Gastroesophageal sphincter (tissue), 3 donors: ENCODE results near the gene NIPAL4.

Experiments used
- POLR2AphosphoS5 ChIP-seq: sonication (generic); formaldehyde crosslinking; IDR thresholded peaks from one replicate; pipeline ENCODE4 v1.6.1; 2017; ENCODE audit warnings: antibody characterized with exemption
- TF ChIP-seq, protein P1 (sequence below), 4 experiments: fragments of 200-600 bp in 2 of 4; fragments of 450-650 bp in 2 of 4; sonication (generic) in 1 of 4; IDR thresholded peaks; one replicate each; pipeline ENCODE4 v1.5.1; 2017 to 2019; ENCODE audit warnings: antibody characterized with exemption in 4 of 4, mild to moderate bottlenecking in 2 of 4, moderate library complexity in 2 of 4

DNA sequence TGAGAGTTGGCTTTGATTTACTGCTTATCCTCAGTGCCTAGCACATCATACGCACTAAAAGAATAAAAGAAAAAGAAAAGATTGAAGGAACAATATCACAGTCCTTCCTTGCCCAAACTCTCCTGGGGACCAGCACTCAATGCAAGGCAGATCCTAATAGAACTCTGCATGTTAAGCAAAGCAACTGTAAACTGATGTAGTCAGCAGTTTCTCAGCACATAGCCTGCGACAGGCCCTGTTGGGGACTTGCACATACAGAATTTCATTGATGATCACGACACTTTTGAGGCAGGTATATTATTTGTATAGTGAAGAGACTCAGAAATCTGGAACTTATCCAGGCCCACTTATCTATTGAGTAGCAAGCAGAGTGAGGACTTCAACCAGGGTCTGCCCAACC lies 15.4 kb downstream of the NIPAL4 start:
- TF ChIP-seq, protein P1, sequence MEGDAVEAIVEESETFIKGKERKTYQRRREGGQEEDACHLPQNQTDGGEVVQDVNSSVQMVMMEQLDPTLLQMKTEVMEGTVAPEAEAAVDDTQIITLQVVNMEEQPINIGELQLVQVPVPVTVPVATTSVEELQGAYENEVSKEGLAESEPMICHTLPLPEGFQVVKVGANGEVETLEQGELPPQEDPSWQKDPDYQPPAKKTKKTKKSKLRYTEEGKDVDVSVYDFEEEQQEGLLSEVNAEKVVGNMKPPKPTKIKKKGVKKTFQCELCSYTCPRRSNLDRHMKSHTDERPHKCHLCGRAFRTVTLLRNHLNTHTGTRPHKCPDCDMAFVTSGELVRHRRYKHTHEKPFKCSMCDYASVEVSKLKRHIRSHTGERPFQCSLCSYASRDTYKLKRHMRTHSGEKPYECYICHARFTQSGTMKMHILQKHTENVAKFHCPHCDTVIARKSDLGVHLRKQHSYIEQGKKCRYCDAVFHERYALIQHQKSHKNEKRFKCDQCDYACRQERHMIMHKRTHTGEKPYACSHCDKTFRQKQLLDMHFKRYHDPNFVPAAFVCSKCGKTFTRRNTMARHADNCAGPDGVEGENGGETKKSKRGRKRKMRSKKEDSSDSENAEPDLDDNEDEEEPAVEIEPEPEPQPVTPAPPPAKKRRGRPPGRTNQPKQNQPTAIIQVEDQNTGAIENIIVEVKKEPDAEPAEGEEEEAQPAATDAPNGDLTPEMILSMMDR (IDR thresholded peaks at IDR 0.05) = no peak
- TF ChIP-seq POLR2AphosphoS5 = no peak
